ENCODE results near the gene FAM241A. TPM values are rescaled to one million over a fixed set of nuclear protein-coding genes. Genes with fewer than 3 reads are reported as not detected.

FAM241A gene
- total RNA-seq, 2 experiments from 2014 or later, result 1.9 to 2.0 TPM

- ATAC-seq (ENCODE audit: low read depth), result no peak
- peaks cover 9% of the 10 kb centered on the region for H3K9me3 Mint-ChIP-seq
- H3K27ac Mint-ChIP-seq, result peak overlapping the region; percentile 84
- peaks cover 11% of the 10 kb centered on the region for H3K36me3 Mint-ChIP-seq
- peak overlapping the region; percentile 66 for H3K4me3 Mint-ChIP-seq
- POLR2A ChIA-PET, result interaction anchor here (1.2 to 1.8 kb wide), 2 partner anchors 65 to 113 kb away, joined by 5 to 6 read pairs; partner anchors contain the start of gene AP1AR
- no peaks in the 10 kb centered on the region for H3K27me3 Mint-ChIP-seq
- no peak for DNase-seq
- peaks cover 17% of the 10 kb centered on the region for H3K4me1 Mint-ChIP-seq
These were observed 26.4 kb upstream of the FAM241A start for GRCh38 chr4:112118742-112119352.

- no peak for DNase-seq
- no peaks in the 10 kb centered on the region for H3K27me3 Mint-ChIP-seq
- H3K9me3 Mint-ChIP-seq, result peaks cover 9% of the 10 kb centered on the region
- H3K27ac Mint-ChIP-seq, result peak overlapping the region; percentile 84
- POLR2A ChIA-PET, result interaction anchor here (1.2 to 1.8 kb wide), 2 partner anchors 64 to 112 kb away, joined by 5 to 6 read pairs; partner anchors contain the start of gene AP1AR
- ATAC-seq (ENCODE audit: low read depth), result peak; percentile 74
- H3K36me3 Mint-ChIP-seq, result peaks cover 11% of the 10 kb centered on the region
- peak overlapping the region; percentile 66 for H3K4me3 Mint-ChIP-seq
- H3K4me1 Mint-ChIP-seq, result peaks cover 17% of the 10 kb centered on the region
These were observed 25.9 kb upstream of the FAM241A start for GRCh38 chr4:112119353-112119783.

DNA sequence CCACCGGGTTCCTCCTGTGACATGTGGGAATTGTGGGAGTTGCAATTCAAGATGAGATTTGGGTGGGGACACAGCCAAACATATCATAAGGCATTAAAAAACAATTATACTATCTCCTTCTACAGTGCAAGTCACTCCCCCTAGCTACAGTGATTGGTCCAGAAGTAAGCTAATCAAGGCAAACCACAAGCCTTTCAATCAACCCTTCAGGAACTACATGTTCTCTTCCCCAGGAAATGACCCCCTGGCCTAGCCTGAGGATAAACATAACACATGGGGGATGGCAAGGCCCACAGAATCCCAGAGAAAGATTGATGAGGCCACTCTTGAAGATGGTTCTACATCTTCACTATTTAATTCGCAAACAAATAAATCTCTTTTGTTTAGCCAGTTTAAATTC is 25.2 kb upstream of the FAM241A start:
- POLR2A ChIA-PET, result interaction anchor here (1.2 to 1.8 kb wide), 2 partner anchors 64 to 112 kb away, joined by 5 to 6 read pairs; partner anchors contain the start of gene AP1AR
- ATAC-seq (ENCODE audit: low read depth), result no peak
- no peaks in the 10 kb centered on the region for H3K27me3 Mint-ChIP-seq
- H3K36me3 Mint-ChIP-seq, result peaks cover 11% of the 10 kb centered on the region
- DNase-seq, result no peak
- H3K4me1 Mint-ChIP-seq, result peaks cover 17% of the 10 kb centered on the region
- peak overlapping the region; percentile 84 for H3K27ac Mint-ChIP-seq
- no peak overlapping the region for H3K4me3 Mint-ChIP-seq
- H3K9me3 Mint-ChIP-seq, result peaks cover 9% of the 10 kb centered on the region

DNA sequence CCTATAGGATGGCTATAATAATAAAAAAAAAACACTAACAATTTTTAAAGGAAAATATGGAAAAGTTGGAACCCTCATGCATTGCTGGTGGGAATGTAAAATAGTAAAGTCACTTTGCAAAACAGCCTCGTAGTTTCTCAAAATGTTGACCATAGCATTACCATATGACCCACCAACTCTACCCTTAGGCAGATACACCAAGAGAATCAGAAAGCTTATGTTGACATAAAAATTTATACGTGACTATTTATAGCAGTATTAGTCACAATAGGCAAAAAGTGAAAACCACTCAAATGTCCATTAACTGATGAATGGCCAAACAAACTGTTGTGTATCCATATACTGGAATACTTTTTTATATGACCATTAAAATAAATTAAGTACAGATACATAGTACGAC is 19.8 kb upstream of the FAM241A start:
- Mint-ChIP-seq H3K27me3 (peaks cover 19% of the 10 kb centered on the region), H3K4me3 (no peak overlapping the region), H3K36me3 (peaks cover 5% of the 10 kb centered on the region), H3K27ac (no peak overlapping the region), H3K4me1 (peaks cover 3% of the 10 kb centered on the region), H3K9me3 (peaks cover under 1% of the 10 kb centered on the region)
- DNase-seq (no peak), ATAC-seq (ENCODE audit: low read depth) (no peak)
- POLR2A ChIA-PET, result no interaction called here

- Mint-ChIP-seq H3K27ac (no peak overlapping the region), H3K4me1 (peaks cover 2% of the 10 kb centered on the region), H3K27me3 (peaks cover 22% of the 10 kb centered on the region), H3K4me3 (no peak overlapping the region), H3K36me3 (no peaks in the 10 kb centered on the region), H3K9me3 (no peaks in the 10 kb centered on the region)
- POLR2A ChIA-PET, result no interaction called here
- ATAC-seq (ENCODE audit: low read depth) (no peak), DNase-seq (no peak)
These were observed 18.1 kb upstream of the FAM241A start for GRCh38 chr4:112127048-112127637.

- H3K9me3 Mint-ChIP-seq, result no peaks in the 10 kb centered on the region
- no peaks in the 10 kb centered on the region for H3K36me3 Mint-ChIP-seq
- no peak overlapping the region for H3K27ac Mint-ChIP-seq
- DNase-seq (no peak), ATAC-seq (ENCODE audit: low read depth) (no peak)
- H3K4me3 Mint-ChIP-seq, result no peak overlapping the region
- POLR2A ChIA-PET, result no interaction called here
- peaks cover 2% of the 10 kb centered on the region for H3K4me1 Mint-ChIP-seq
- peaks cover 22% of the 10 kb centered on the region for H3K27me3 Mint-ChIP-seq
These were observed 17.5 kb upstream of the FAM241A start for GRCh38 chr4:112127803-112128202.

DNA sequence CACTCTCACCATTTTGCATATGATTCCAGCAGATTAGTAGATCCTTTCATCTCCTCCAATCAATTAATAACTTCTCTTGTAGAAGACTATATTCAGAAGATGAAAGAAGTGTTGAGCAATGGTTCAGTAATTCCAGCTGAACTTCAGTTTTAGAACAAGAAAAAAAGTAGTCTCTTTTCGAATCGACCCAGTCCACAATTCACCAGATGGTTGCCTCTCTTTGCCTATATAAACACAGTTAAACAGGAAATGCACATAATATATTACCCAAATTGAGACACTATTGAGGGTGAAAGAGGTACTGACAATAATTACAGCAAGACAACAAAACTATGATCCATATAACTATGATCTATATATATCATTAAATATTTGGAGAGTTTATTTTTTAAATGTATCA is 16.8 kb upstream of the FAM241A start:
- H3K4me1 Mint-ChIP-seq, result peaks cover 2% of the 10 kb centered on the region
- ATAC-seq (ENCODE audit: low read depth), result no peak
- no peaks in the 10 kb centered on the region for H3K9me3 Mint-ChIP-seq
- no peak overlapping the region for H3K27ac Mint-ChIP-seq
- H3K36me3 Mint-ChIP-seq, result no peaks in the 10 kb centered on the region
- H3K4me3 Mint-ChIP-seq, result no peak overlapping the region
- no peak for DNase-seq
- POLR2A ChIA-PET, result no interaction called here
- H3K27me3 Mint-ChIP-seq, result peaks cover 26% of the 10 kb centered on the region

- ATAC-seq (ENCODE audit: low read depth) (no peak), DNase-seq (no peak)
- Mint-ChIP-seq H3K4me1 (peaks cover 2% of the 10 kb centered on the region), H3K27me3 (peaks cover 25% of the 10 kb centered on the region), H3K4me3 (no peak overlapping the region), H3K36me3 (no peaks in the 10 kb centered on the region), H3K9me3 (peaks cover under 1% of the 10 kb centered on the region), H3K27ac (no peak overlapping the region)
- POLR2A ChIA-PET, result no interaction called here
These were observed 14.3 kb upstream of the FAM241A start for GRCh38 chr4:112130906-112131305.

DNA sequence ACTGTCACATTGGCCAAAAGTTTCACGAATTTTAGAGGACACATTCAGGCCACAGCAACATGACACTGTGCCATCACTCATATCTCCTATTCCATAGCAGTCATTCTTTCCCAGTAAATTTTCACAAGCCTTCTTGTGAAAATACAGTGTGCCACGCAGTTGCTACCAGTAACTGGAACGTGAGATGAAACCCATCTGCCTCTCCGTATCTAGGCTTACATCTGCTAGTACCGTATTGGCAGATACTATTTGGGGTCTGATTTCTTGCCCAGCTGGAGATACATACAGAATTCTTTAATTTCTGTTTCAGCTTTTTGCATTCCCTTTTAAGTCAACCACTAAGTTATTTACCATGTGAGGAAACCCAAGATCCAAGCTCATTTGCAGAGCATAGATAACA is 8.7 kb upstream of the FAM241A start:
- POLR2A ChIA-PET, result no interaction called here
- Mint-ChIP-seq H3K27me3 (peaks cover 11% of the 10 kb centered on the region), H3K9me3 (peaks cover 1% of the 10 kb centered on the region), H3K4me3 (no peak overlapping the region), H3K27ac (no peak overlapping the region), H3K4me1 (peaks cover 4% of the 10 kb centered on the region), H3K36me3 (no peaks in the 10 kb centered on the region)
- DNase-seq (no peak), ATAC-seq (ENCODE audit: low read depth) (no peak)

DNA sequence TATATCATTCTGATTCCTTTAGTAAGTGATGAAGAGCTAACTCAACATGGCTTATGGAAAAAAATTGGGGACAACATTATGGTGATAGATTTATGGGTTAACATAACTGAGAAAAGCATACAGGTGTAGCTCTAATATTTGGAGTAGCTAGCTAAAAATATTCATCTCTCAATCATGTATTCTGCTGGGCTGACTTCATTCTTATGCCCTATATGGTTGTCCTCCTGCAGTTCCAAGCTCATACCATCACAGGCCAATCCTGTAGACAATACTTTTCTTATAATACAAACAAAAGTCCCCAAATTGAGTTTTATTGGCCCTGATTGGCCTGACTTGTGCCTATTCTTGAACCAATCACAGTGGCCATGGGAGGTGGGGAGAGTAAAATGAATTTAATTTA is 6.7 kb upstream of the FAM241A start:
- peaks cover 6% of the 10 kb centered on the region for H3K4me1 Mint-ChIP-seq
- no peak overlapping the region for H3K4me3 Mint-ChIP-seq
- POLR2A ChIA-PET, result no interaction called here
- ATAC-seq (ENCODE audit: low read depth), result no peak
- H3K27ac Mint-ChIP-seq, result no peak overlapping the region
- DNase-seq, result no peak
- peaks cover 4% of the 10 kb centered on the region for H3K27me3 Mint-ChIP-seq
- no peaks in the 10 kb centered on the region for H3K36me3 Mint-ChIP-seq
- H3K9me3 Mint-ChIP-seq, result peaks cover 1% of the 10 kb centered on the region

GRCh38 chr4:112140536-112140935 is 4.7 kb upstream of the FAM241A start:
- ATAC-seq (ENCODE audit: low read depth), result no peak
- DNase-seq, result no peak
- peaks cover 10% of the 10 kb centered on the region for H3K4me1 Mint-ChIP-seq
- POLR2A ChIA-PET, result interaction anchor here (0.7 kb wide), 1 partner anchor 91 kb away, joined by 4 read pairs; the partner anchor contains the start of gene AP1AR
- H3K27ac Mint-ChIP-seq, result no peak overlapping the region
- peaks cover 1% of the 10 kb centered on the region for H3K9me3 Mint-ChIP-seq
- H3K36me3 Mint-ChIP-seq, result no peaks in the 10 kb centered on the region
- H3K27me3 Mint-ChIP-seq, result no peaks in the 10 kb centered on the region
- no peak overlapping the region for H3K4me3 Mint-ChIP-seq

- no peak for DNase-seq
- no peak for ATAC-seq (ENCODE audit: low read depth)
- H3K4me1 Mint-ChIP-seq, result peaks cover 12% of the 10 kb centered on the region
- peak overlapping the region; percentile 16 for H3K27ac Mint-ChIP-seq
- H3K36me3 Mint-ChIP-seq, result no peaks in the 10 kb centered on the region
- no peaks in the 10 kb centered on the region for H3K9me3 Mint-ChIP-seq
- H3K27me3 Mint-ChIP-seq, result no peaks in the 10 kb centered on the region
- POLR2A ChIA-PET, result no interaction called here
- no peak overlapping the region for H3K4me3 Mint-ChIP-seq
These were observed 3.7 kb upstream of the FAM241A start for GRCh38 chr4:112141366-112142138.

GRCh38 chr4:112142182-112142581 is 3.1 kb upstream of the FAM241A start:
- H3K4me1 Mint-ChIP-seq, result peaks cover 18% of the 10 kb centered on the region
- ATAC-seq (ENCODE audit: low read depth), result no peak
- DNase-seq, result no peak
- no peak overlapping the region for H3K4me3 Mint-ChIP-seq
- no peaks in the 10 kb centered on the region for H3K27me3 Mint-ChIP-seq
- POLR2A ChIA-PET, result no interaction called here
- H3K9me3 Mint-ChIP-seq, result no peaks in the 10 kb centered on the region
- no peak overlapping the region for H3K27ac Mint-ChIP-seq
- H3K36me3 Mint-ChIP-seq, result no peaks in the 10 kb centered on the region
